GM06990 (cell line): ENCODE results near the gene COPS2.

ENCODE experiments used
- DNase-seq: peaks from one replicate; pipeline ENCODE4 v3.0.0-alpha.2; 2011; ENCODE audit not compliant: insufficient read length; ENCODE audit errors: extremely low read depth
- H3K27me3 ChIP-seq: replicated peaks from 2 replicates; pipeline ENCODE4 v1.6.0; 2011; ENCODE audit warnings: low read length; ENCODE audit not compliant: control insufficient read depth, insufficient read depth
- H3K36me3 ChIP-seq: 2 replicates; pipeline ENCODE4 v1.5.1; 2011; ENCODE audit warnings: low read length; ENCODE audit not compliant: control insufficient read depth, insufficient read depth
- H3K4me3 ChIP-seq: replicated peaks from 2 replicates; pipeline ENCODE4 v1.5.1; 2011; ENCODE audit warnings: low read depth, mild to moderate bottlenecking, control low read depth, low read length
- CTCF ChIP-seq: IDR thresholded peaks from 2 replicates; pipeline ENCODE4 v1.5.1; 2011; ENCODE audit warnings: low read length, control low read depth, mild to moderate bottlenecking, inconsistent platforms; ENCODE audit not compliant: insufficient read depth, poor library complexity, severe bottlenecking

Gene COPS2

GRCh38 chr15:49116108-49116857, 39.1 kb downstream of the COPS2 start:
- Histone ChIP-seq H3K27me3 (no peaks in the 10 kb centered on the region), H3K4me3 (no peak overlapping the region), H3K36me3 (no peaks in the 10 kb centered on the region; the same call in none of the 2 replicates)
- TF ChIP-seq CTCF, result no peak
- no peak for DNase-seq

- Histone ChIP-seq H3K36me3 (peaks cover 8% of the 10 kb centered on the region), H3K27me3 (no peaks in the 10 kb centered on the region), H3K4me3 (no peak overlapping the region)
- DNase-seq, result no peak
- TF ChIP-seq CTCF, result no peak
These were observed 40.3 kb downstream of the COPS2 start for GRCh38 chr15:49115062-49115461.

GRCh38 chr15:49110158-49110944, 45.0 kb downstream of the COPS2 start:
- peaks cover 9% of the 10 kb centered on the region for H3K36me3 ChIP-seq
- DNase-seq, result no peak
- TF ChIP-seq CTCF, result no peak
- H3K4me3 ChIP-seq, result no peak overlapping the region
- no peaks in the 10 kb centered on the region for H3K27me3 ChIP-seq

GRCh38 chr15:49103002-49103401, 52.4 kb downstream of the COPS2 start:
- Histone ChIP-seq H3K4me3 (no peak overlapping the region), H3K27me3 (no peaks in the 10 kb centered on the region), H3K36me3 (peaks cover 7% of the 10 kb centered on the region; the same call in 1 of the 2 replicates)
- no peak for DNase-seq
- TF ChIP-seq CTCF, result no peak

GRCh38 chr15:49101536-49101935, 53.9 kb downstream of the COPS2 start:
- Histone ChIP-seq H3K36me3 (peaks cover 7% of the 10 kb centered on the region; the same call in 1 of the 2 replicates), H3K4me3 (no peak overlapping the region), H3K27me3 (no peaks in the 10 kb centered on the region)
- DNase-seq, result no peak
- TF ChIP-seq CTCF, result no peak
